HG03135 (cell line): ENCODE results near the gene RBM4B.
"Not testable (repeated sequence)": the region's sequence is repeated elsewhere in the genome, so short reads cannot be mapped to it uniquely, and the experiment has no call there.

Source experiments
- ATAC-seq: cut with Tn5 transposase; IDR thresholded peaks from one replicate; pipeline ENCODE4 v1.9.1; 2021; ENCODE audit warnings: mild to moderate bottlenecking, moderate library complexity; ENCODE audit not compliant: unreplicated experiment

RBM4B gene

DNA sequence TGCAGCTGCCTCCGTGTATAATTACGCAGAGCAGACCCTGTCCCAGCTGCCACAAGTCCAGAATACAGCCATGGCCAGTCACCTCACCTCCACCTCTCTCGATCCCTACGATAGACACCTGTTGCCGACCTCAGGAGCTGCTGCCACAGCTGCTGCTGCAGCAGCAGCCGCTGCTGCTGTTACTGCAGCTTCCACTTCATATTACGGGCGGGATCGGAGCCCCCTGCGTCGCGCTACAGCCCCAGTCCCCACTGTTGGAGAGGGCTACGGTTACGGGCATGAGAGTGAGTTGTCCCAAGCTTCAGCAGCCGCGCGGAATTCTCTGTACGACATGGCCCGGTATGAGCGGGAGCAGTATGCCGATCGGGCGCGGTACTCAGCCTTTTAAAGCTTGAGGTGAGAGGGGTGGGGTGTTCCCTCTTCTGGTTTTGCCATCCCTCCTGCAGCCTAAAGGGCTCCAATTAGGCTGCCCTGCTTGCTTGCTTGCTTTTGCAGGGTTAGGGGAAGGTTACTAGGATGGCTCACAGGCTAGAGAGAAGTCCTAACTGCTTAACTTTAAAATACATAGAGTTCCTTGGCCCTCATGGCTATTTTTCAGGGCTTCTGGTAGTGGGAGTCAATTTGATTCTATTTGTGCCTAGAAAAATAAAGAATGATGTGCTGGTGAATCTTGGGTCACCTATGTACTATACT lies 33.8 kb downstream of the RBM4B start:
- ATAC-seq, result no peak

GRCh38 chr11:66641834-66642233 lies 35.9 kb downstream of the RBM4B start:
- ATAC-seq, result no peak

DNA sequence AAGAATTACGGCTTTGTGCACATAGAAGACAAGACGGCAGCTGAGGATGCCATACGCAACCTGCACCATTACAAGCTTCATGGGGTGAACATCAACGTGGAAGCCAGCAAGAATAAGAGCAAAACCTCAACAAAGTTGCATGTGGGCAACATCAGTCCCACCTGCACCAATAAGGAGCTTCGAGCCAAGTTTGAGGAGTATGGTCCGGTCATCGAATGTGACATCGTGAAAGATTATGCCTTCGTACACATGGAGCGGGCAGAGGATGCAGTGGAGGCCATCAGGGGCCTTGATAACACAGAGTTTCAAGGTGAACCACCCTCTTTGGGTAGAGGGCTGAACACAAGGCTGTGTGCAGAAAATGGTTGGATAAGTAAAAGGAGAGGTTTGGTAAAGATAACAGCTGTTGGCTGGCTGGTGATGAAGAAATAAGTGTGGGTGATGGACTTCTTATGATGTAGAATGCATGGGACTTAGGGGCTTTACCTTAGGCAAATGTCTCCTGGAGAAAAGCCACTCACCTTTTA lies 37.8 kb downstream of the RBM4B start:
- ATAC-seq, result not testable (repeated sequence)

GRCh38 chr11:66639066-66639813 lies 38.4 kb downstream of the RBM4B start:
- no peak for ATAC-seq

DNA sequence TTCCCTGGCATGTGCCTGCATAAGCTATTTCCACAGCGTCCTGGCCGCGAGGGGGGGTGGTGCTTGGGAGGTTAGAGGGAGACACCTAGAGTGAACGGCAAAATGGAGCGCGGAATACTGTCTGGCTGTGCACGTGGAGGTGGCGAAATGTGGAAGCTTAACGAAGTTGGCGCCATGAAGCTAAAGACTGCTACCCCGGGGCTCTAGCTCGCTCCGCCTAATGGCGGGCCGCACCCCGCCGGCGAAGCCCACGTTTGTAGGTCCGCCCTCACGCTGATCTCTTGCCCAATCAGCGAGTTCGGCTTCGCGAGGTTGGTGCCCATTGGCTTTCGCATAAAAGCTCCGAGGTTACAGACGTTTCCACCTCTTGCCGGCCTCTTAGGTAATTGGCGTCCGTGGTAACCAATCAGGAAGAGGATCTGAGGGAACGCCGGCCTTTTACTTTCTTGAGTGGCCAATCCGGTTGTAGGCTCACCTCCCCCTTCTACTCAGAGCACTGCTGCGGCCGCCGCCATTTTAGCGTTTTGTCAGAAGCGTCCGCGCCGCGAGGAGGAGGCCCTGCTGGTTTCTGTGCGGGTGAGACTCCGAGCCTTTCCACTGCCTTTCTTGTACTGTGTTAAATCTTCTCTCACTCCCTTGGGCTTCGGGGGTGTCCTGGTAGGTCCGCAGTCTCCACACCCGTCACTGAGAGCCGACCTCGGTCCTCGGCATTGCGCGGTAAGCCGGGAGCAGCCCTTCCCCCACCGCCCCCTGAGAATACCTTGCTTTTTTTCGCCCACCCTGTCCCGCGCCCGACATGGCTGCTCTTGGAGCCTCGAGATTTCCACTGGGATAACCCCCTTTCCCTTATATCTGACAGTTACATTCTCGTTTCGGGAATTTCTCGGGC lies 39.3 kb downstream of the RBM4B start, which contains the start of gene RBM4:
Gene RBM4, plus strand, starts transcription at position 527 of the 889 bp plus-strand sequence. CDS start 1,009 bp downstream, outside the sequence.
- ATAC-seq, result peak; percentile 89

GRCh38 chr11:66637557-66638176 lies 40.0 kb downstream of the RBM4B start:
- ATAC-seq, result no peak

DNA sequence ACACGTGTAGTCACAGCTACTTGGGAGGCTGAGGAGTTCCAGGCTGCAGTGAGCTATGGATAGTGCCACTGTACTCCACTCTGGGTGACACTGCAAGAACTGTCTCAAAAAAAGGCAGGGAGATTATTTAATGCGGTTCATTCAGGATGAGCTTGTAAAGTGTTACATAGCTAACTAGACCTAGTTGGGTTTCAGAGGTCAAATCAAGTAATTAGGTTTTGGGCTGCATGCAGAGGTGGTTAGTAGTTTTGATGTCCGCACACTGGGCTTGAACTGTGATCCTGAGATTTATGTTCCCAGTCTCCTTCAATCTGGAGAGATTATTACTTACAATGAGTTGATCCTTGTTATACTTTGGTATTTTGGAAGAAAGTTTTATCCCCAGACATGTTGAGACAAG lies 41.3 kb downstream of the RBM4B start:
- no peak for ATAC-seq

GRCh38 chr11:66632952-66633351 lies 44.7 kb downstream of the RBM4B start:
- no peak for ATAC-seq

DNA sequence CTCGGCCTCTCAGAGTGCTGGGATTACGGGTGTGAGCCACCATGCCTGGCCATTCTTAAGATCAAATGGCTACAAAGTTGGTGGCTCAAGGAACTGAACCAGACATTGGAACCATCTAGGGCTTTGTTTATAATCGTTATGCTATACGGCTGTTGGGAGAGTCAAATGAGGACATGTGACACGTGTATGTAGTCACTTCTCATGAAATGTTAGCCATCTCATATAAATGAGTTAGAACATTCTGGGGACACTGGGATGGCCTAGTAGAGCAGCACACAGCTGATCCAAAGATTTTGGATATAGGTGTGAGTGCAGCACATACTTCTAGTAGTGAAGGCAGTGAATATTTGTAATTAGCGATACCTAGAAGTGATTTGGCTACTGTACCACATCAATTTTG lies 45.8 kb downstream of the RBM4B start:
- ATAC-seq, result no peak

DNA sequence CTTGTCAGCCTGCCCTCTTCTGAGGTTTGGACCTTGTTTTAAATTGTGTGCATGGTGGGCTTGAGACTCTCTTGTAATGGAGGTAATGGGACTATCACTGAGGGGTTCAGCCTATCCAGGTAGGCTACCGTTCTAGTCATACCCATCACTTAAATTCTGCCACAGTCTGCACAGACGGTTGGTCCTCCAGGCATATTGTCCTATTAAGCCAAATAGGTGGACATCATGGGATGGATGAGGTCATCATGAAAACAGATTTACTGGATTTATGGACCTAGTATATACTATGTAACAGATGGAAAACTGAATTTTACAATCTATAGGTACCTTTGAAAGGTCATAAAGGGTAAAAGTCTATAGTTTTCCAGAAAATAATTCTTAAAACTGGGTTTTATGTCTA lies 48.3 kb downstream of the RBM4B start:
- ATAC-seq, result no peak

DNA sequence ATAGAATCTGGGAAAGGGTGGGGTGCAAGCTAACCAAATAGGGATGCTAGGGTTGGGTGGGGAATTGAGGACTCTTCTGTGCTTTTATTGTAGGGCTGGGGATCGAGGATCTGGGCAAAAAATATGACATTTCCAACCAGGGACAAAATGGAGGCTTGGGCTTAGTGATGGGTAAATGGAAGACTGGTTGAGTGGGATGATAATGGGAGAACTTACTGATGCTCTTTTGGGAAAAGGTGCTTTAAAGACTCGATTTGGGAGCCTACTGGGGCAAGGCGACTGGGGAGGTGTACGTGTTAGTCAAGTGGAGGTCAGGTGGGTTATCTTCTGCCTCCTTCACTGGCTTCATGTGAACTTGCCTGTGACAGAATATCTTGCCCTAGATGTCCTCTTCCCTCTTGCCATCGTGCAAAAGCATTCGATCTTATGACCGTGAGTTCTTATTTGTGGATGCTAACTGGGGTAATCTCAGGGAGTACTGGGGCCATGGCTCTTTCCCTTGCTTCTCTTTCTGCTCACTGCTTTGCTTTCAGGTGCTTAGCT lies 49.6 kb downstream of the RBM4B start:
- ATAC-seq, result no peak

GRCh38 chr11:66626926-66627325 lies 50.8 kb downstream of the RBM4B start:
- no peak for ATAC-seq

- ATAC-seq, result no peak
Measured at GRCh38 chr11:66626382-66626781, 51.3 kb downstream of the RBM4B start.

DNA sequence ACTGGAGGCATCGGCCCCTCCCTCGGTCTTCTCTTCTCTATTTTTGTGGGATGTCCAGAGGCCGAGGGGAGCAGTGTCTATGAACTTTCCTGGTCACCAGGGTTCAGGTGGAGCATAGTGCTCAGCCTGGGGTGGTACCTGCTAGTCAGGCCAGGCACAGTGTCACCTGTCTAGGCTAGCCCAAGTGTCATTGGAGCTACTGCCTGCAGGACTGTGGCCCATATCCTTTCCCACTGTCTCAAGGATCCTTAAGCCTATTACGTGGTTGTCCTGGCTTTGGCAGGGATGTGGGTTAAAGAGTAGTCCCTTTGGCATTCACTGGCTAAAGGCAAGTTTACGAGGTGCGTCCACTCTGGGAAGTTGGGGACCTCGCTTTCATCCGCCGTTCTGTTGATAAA lies 51.9 kb downstream of the RBM4B start:
- no peak for ATAC-seq

DNA sequence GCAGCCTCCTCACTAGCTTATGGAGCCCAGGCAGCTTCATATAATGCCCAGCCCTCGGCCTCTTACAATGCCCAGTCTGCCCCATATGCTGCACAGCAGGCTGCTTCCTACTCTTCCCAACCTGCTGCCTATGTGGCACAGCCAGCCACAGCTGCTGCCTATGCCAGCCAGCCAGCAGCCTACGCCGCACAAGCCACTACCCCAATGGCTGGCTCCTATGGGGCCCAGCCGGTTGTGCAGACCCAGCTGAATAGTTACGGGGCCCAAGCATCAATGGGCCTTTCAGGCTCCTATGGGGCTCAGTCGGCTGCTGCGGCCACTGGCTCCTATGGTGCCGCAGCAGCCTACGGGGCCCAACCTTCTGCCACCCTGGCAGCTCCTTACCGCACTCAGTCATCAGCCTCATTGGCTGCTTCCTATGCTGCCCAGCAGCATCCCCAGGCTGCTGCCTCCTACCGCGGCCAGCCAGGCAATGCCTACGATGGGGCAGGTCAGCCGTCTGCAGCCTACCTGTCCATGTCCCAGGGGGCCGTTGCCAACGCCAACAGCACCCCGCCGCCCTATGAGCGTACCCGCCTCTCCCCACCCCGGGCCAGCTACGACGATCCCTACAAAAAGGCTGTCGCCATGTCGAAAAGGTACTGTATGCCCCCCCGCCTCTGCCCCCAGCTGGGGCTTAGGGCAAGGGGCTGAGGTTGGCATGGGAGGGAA lies 52.5 kb downstream of the RBM4B start:
- ATAC-seq, result no peak

DNA sequence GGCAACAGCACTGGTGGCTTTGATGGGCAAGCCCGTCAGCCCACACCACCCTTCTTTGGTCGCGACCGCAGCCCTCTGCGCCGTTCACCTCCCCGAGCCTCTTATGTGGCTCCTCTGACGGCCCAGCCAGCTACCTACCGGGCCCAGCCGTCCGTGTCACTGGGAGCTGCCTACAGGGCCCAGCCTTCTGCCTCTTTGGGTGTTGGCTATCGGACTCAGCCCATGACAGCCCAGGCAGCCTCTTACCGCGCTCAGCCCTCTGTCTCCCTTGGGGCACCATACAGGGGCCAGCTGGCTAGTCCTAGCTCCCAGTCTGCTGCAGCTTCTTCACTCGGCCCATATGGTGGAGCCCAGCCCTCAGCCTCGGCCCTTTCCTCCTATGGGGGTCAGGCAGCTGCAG lies 53.2 kb downstream of the RBM4B start:
- no peak for ATAC-seq

- no peak for ATAC-seq
Measured at GRCh38 chr11:66619080-66619554, 58.6 kb downstream of the RBM4B start.

- ATAC-seq, result no peak
Measured at GRCh38 chr11:66617155-66617834, 60.4 kb downstream of the RBM4B start.
